HL-60 (cell line): ENCODE data around the gene OR7C1.
A peak's percentile ranks its signal among the peaks of the same experiment; 100 is the strongest.
"Not testable (repeated sequence)": the region's sequence is repeated elsewhere in the genome, so short reads cannot be mapped to it uniquely, and the experiment has no call there.

Experiments used
- DNase-seq, 2 experiments: peaks; one replicate each; pipeline ENCODE4 v3.0.0-alpha.2; 2010 to 2020; ENCODE audit warnings: low read depth in 1 of 2, low spot score in 1 of 2
- H3K27ac ChIP-seq: fragments of 250-450 bp; sonication (Bioruptor Pico); replicated peaks from 2 replicates; pipeline ENCODE4 v1.5.1; 2020; ENCODE audit warnings: mild to moderate bottlenecking, moderate library complexity
- H3K27me3 ChIP-seq: fragments of 250-450 bp; sonication (Bioruptor Pico); 2 replicates; pipeline ENCODE4 v1.5.1; 2021; ENCODE audit warnings: mild to moderate bottlenecking, moderate library complexity; ENCODE audit not compliant: insufficient read depth, poor library complexity, severe bottlenecking
- H3K4me3 ChIP-seq: replicated peaks from 2 replicates; pipeline ENCODE4 v1.5.1; 2011; ENCODE audit warnings: mild to moderate bottlenecking, control low read depth, low read length; ENCODE audit not compliant: insufficient read depth
- GABPA ChIP-seq: IDR thresholded peaks from 2 replicates; pipeline ENCODE4 v1.6.1; 2012; ENCODE audit warnings: low read depth
- POLR2AphosphoS5 ChIP-seq: IDR thresholded peaks from 2 replicates; pipeline ENCODE4 v1.6.1; 2012; ENCODE audit warnings: low read depth
- SPI1 ChIP-seq: IDR thresholded peaks from 2 replicates; pipeline ENCODE4 v1.6.1; 2012; ENCODE audit warnings: low read depth, mild to moderate bottlenecking, borderline replicate concordance
- TF ChIP-seq, protein P1 (sequence below): IDR thresholded peaks from 2 replicates; pipeline ENCODE4 v1.6.1; 2012; ENCODE audit warnings: low read depth; ENCODE audit not compliant: insufficient replicate concordance
- TF ChIP-seq, protein P2 (sequence below): IDR thresholded peaks from one replicate; pipeline ENCODE4 v1.5.1; 2011; ENCODE audit warnings: low read length, control low read depth, inconsistent platforms; ENCODE audit not compliant: insufficient read depth

Gene OR7C1

GRCh38 chr19:14796021-14796420 is 39.0 kb downstream of the OR7C1 start:
- no peak for DNase-seq
- Histone ChIP-seq H3K27ac (no peak overlapping the region), H3K4me3 (no peak overlapping the region), H3K27me3 (no peaks in the 10 kb centered on the region)
- TF ChIP-seq, protein P1, sequence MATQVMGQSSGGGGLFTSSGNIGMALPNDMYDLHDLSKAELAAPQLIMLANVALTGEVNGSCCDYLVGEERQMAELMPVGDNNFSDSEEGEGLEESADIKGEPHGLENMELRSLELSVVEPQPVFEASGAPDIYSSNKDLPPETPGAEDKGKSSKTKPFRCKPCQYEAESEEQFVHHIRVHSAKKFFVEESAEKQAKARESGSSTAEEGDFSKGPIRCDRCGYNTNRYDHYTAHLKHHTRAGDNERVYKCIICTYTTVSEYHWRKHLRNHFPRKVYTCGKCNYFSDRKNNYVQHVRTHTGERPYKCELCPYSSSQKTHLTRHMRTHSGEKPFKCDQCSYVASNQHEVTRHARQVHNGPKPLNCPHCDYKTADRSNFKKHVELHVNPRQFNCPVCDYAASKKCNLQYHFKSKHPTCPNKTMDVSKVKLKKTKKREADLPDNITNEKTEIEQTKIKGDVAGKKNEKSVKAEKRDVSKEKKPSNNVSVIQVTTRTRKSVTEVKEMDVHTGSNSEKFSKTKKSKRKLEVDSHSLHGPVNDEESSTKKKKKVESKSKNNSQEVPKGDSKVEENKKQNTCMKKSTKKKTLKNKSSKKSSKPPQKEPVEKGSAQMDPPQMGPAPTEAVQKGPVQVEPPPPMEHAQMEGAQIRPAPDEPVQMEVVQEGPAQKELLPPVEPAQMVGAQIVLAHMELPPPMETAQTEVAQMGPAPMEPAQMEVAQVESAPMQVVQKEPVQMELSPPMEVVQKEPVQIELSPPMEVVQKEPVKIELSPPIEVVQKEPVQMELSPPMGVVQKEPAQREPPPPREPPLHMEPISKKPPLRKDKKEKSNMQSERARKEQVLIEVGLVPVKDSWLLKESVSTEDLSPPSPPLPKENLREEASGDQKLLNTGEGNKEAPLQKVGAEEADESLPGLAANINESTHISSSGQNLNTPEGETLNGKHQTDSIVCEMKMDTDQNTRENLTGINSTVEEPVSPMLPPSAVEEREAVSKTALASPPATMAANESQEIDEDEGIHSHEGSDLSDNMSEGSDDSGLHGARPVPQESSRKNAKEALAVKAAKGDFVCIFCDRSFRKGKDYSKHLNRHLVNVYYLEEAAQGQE, result no peak
- TF ChIP-seq POLR2AphosphoS5 (no peak), SPI1 (no peak), GABPA (no peak)
- TF ChIP-seq, protein P2, sequence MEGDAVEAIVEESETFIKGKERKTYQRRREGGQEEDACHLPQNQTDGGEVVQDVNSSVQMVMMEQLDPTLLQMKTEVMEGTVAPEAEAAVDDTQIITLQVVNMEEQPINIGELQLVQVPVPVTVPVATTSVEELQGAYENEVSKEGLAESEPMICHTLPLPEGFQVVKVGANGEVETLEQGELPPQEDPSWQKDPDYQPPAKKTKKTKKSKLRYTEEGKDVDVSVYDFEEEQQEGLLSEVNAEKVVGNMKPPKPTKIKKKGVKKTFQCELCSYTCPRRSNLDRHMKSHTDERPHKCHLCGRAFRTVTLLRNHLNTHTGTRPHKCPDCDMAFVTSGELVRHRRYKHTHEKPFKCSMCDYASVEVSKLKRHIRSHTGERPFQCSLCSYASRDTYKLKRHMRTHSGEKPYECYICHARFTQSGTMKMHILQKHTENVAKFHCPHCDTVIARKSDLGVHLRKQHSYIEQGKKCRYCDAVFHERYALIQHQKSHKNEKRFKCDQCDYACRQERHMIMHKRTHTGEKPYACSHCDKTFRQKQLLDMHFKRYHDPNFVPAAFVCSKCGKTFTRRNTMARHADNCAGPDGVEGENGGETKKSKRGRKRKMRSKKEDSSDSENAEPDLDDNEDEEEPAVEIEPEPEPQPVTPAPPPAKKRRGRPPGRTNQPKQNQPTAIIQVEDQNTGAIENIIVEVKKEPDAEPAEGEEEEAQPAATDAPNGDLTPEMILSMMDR, result no peak

DNA sequence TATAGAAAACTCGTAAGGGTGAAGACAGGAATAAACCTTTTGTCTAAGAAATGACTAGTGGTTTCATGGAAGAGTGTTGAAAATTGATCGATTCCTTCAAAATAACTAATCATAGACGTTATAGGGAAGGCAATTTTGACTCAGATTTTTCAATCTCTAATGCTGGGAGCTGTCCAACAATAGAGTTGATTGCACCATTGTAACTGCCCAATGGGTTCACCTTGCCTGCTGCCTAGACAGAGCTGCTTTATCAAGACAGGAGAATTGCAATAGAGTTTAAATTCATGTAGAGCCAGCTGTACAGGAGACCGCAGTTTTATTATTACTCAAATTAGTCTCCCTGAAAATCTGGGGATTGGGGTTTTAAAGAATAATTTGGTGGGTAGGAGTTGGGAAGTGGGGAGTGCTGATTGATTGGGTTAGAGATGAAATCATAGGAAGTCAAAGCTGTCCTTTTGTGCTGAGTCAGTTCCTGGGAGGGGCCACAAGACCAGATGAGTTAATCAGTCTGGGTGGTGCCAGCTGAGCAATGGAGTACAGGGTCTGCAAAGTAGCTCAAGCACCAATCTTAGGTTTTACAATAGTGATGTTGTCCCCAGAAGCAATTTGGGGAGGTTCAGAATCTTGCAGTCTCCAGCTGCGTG is 39.8 kb downstream of the OR7C1 start:
- no peak overlapping the region for H3K4me3 ChIP-seq
- no peak overlapping the region for H3K27ac ChIP-seq
- H3K27me3 ChIP-seq, result no peaks in the 10 kb centered on the region
- TF ChIP-seq, protein P1, result peak; percentile 85
- no peak for TF ChIP-seq POLR2AphosphoS5
- DNase-seq, result no peak

DNA sequence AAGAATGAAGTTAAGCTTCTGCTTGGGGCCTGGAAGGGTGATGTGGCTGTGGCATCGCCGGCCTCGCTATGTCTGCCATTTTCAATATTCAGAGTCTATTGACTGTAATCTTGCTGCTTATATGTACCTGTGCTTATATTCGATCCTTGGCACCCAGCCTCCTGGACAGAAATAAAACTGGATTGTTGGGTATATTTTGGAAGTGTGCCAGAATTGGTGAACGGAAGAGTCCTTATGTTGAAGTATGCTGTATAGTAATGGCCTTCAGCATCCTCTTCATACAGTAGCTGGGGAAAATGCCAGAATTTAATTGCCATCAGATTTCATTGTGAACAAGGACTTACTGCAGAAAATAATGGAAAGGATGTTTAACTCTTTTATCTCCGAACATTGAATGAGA is 42.7 kb downstream of the OR7C1 start:
- not testable (repeated sequence) for DNase-seq, H3K27me3 ChIP-seq, H3K27ac ChIP-seq, H3K4me3 ChIP-seq

DNA sequence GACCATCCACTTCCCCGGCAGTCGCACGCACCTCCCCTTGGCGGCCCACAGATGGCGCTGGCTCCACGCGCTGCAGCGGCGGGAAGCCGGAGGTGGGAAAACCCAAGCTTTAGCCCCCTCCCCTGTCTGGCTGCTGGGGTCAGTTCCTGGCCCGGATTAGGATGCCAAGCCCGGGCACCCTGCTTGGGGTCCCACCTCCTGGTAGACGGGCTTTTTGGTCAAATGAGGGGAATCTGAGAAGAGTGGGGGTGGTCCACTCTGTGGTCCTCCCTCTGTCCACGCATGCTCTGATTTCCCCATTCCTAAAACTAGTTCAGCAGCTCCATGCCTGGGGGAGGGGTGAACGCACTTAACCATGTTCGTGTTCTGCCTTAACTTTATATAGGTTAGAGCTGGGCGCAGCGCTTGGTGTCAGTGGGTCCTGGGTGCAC is 48.5 kb downstream of the OR7C1 start:
- Histone ChIP-seq H3K27me3 (no peaks in the 10 kb centered on the region), H3K27ac (no peak overlapping the region), H3K4me3 (no peak overlapping the region)
- no peak for TF ChIP-seq POLR2AphosphoS5
- TF ChIP-seq, protein P2, result peak; percentile 11
- TF ChIP-seq, protein P1, result no peak
- DNase-seq, result no peak
